Bronchial epithelial cell (primary cell): Measurements from ENCODE around the gene OLFML1. TPM values are rescaled to one million over a fixed set of nuclear protein-coding genes. Genes with fewer than 3 reads are reported as not detected.

Source experiments
- DNase-seq: peaks from one replicate; pipeline ENCODE4 v3.0.0-alpha.2; 2010; ENCODE audit warnings: low read depth
- FAIRE-seq: peaks from 2 replicates; lab custom pipeline; 2011; peaks lifted over from hg19 to GRCh38; lab: Jason Lieb, UNC
- H3K27me3 ChIP-seq: 2 replicates; pipeline ENCODE4 v1.5.1; 2011; ENCODE audit warnings: low read length; ENCODE audit not compliant: control insufficient read depth, insufficient read depth
- H3K36me3 ChIP-seq: 2 replicates; pipeline ENCODE4 v1.5.1; 2011; ENCODE audit warnings: low read length; ENCODE audit not compliant: control insufficient read depth, insufficient read depth
- H3K4me3 ChIP-seq: 2 replicates; pipeline ENCODE4 v1.5.1; 2011; ENCODE audit warnings: mild to moderate bottlenecking, low read depth, low read length, control low read depth
- total RNA-seq: library from RNA; depleted of rRNA; stranded (reverse); fragments of >200 nt; gene quantifications from 2 replicates; pipeline ENCODE4 v1.2.1, GENCODE V29; 2014
- TF ChIP-seq, protein P1 (sequence below): IDR thresholded peaks from 2 replicates; pipeline ENCODE4 v1.5.1; 2011; ENCODE audit warnings: mild to moderate bottlenecking, moderate library complexity, low read length, control low read depth, inconsistent platforms; ENCODE audit not compliant: insufficient read depth, severe bottlenecking

OLFML1 gene
- total RNA-seq, 1 donor from 2014 or later: not detected

- Histone ChIP-seq H3K36me3 (no peaks in the 10 kb centered on the region), H3K27me3 (peaks cover 2% of the 10 kb centered on the region), H3K4me3 (no peak overlapping the region)
- TF ChIP-seq, protein P1, sequence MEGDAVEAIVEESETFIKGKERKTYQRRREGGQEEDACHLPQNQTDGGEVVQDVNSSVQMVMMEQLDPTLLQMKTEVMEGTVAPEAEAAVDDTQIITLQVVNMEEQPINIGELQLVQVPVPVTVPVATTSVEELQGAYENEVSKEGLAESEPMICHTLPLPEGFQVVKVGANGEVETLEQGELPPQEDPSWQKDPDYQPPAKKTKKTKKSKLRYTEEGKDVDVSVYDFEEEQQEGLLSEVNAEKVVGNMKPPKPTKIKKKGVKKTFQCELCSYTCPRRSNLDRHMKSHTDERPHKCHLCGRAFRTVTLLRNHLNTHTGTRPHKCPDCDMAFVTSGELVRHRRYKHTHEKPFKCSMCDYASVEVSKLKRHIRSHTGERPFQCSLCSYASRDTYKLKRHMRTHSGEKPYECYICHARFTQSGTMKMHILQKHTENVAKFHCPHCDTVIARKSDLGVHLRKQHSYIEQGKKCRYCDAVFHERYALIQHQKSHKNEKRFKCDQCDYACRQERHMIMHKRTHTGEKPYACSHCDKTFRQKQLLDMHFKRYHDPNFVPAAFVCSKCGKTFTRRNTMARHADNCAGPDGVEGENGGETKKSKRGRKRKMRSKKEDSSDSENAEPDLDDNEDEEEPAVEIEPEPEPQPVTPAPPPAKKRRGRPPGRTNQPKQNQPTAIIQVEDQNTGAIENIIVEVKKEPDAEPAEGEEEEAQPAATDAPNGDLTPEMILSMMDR: no peak
- no peak for DNase-seq
- no peak for FAIRE-seq
Measured at GRCh38 chr11:7488681-7489080, 3.4 kb downstream of the OLFML1 start.

DNA sequence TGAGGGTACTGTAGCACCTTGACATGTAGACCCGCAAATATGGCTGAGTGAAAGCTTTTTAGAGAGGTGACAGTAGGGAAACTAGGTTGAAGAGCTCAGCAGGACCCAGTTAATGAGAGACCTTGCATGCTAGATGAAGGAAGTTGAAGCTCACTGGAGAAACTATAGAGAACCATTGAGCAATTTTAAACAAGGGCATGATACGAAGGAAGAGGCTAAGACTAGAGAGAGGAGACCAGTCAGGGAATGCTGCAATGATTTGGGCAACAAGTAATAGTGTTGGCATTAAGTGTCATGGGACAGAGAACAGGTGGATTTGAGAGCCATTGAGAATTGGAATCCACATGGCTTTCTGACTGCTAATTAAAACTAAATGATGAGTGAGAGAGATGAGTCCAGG is 4.1 kb downstream of the OLFML1 start:
- TF ChIP-seq, protein P1: no peak
- FAIRE-seq (no peak), DNase-seq (no peak)
- no peak overlapping the region for H3K4me3 ChIP-seq
- no peaks in the 10 kb centered on the region for H3K36me3 ChIP-seq
- peaks cover 2% of the 10 kb centered on the region for H3K27me3 ChIP-seq

- H3K36me3 ChIP-seq: no peaks in the 10 kb centered on the region
- no peak for FAIRE-seq
- peaks cover 2% of the 10 kb centered on the region for H3K27me3 ChIP-seq
- peak; percentile 77 for DNase-seq
- TF ChIP-seq, protein P1: no peak
- no peak overlapping the region for H3K4me3 ChIP-seq
Measured at GRCh38 chr11:7490054-7490453, 4.7 kb downstream of the OLFML1 start.

DNA sequence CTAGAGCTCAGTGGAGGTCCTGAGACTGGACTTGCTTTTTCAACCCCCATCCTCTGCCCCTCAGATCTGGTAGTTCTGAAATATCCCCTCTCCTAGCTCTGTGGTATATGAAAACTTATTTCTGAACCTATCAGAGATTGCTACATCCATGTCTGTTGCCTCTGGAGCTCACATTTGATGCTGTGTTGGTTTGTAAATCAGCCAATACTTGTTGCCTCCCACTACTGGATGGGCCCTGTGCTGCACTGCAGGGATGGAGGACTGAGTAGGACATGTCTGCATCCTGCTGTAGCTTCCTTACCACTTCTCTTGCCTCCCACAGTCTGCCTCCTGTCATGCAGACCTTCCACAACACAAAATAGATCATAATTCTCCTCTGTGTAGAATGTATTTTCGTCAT is 5.2 kb downstream of the OLFML1 start:
- H3K4me3 ChIP-seq: no peak overlapping the region
- FAIRE-seq (no peak), DNase-seq (no peak)
- H3K36me3 ChIP-seq: no peaks in the 10 kb centered on the region
- peaks cover 2% of the 10 kb centered on the region for H3K27me3 ChIP-seq
- TF ChIP-seq, protein P1: no peak

DNA sequence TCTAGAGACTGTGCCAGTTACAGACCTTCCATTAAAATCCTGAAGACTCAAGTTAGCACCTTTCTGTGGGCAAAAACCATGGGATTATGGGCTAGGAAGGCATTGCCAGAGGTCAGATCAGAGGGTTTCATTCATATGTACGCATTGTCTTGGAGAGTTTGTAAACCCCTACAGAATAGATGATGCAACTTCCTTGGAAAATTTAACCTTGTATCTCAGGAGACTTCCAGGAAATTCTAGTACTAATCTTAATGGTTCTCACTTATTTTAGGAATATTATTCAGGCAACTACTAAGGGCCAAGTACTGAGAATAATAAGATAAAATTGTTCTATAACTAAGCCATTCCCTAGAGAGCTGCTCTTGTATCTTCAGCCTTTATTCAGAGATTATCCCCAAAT is 6.9 kb downstream of the OLFML1 start:
- no peak overlapping the region for H3K4me3 ChIP-seq
- TF ChIP-seq, protein P1: no peak
- DNase-seq (no peak), FAIRE-seq (no peak)
- H3K27me3 ChIP-seq: peaks cover 2% of the 10 kb centered on the region
- no peaks in the 10 kb centered on the region for H3K36me3 ChIP-seq

DNA sequence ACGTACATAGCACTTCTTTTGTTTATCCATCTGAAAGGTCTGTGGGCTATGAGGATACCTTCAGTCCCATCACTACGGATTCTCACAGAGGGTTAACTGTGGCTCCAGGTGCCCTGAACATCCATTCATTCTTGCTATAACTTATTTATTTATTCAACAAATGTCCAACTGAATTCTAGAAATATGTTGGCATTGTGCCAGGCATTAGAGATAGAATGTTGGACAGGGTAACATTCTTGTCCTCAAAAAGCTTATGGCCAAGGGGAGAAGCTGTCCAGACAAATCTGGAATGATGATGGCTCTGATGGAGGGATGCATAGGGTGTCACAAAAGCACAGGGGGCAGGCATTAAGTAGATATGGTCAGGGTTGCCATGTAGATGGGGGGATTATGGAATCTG is 8.4 kb downstream of the OLFML1 start:
- TF ChIP-seq, protein P1: no peak
- DNase-seq: no peak
- Histone ChIP-seq H3K27me3 (no peaks in the 10 kb centered on the region), H3K4me3 (no peak overlapping the region), H3K36me3 (no peaks in the 10 kb centered on the region)
- FAIRE-seq: no peak
